GM19463 (cell line): ENCODE measurements around the gene WDR90.

ENCODE experiments used
- ATAC-seq: cut with Tn5 transposase; IDR thresholded peaks from one replicate; pipeline ENCODE4 v1.9.1; 2021; ENCODE audit warnings: mild to moderate bottlenecking, moderate library complexity; ENCODE audit not compliant: unreplicated experiment

Gene WDR90

GRCh38 chr16:648781-649589, at the start of gene WDR90:
Gene WDR90, plus strand, starts transcription at chr16:649365. Its CDS starts 52 bp downstream, at chr16:649417.
- peak; percentile 86 for ATAC-seq

- ATAC-seq = no peak
Measured at GRCh38 chr16:600781-601180, 48.4 kb upstream of the WDR90 start.

- ATAC-seq = no peak
Measured at GRCh38 chr16:603933-604332, 45.2 kb upstream of the WDR90 start.

- ATAC-seq = no peak
Measured at GRCh38 chr16:606656-607307, 42.4 kb upstream of the WDR90 start.

GRCh38 chr16:608019-608418, 41.1 kb upstream of the WDR90 start:
- ATAC-seq = no peak

GRCh38 chr16:609316-609715, 39.8 kb upstream of the WDR90 start:
- no peak for ATAC-seq

GRCh38 chr16:609984-610383, 39.2 kb upstream of the WDR90 start:
- ATAC-seq = no peak

GRCh38 chr16:610513-611381, 38.4 kb upstream of the WDR90 start:
- ATAC-seq = no peak

GRCh38 chr16:615122-615521, 34.0 kb upstream of the WDR90 start:
- no peak for ATAC-seq

- no peak for ATAC-seq
Measured at GRCh38 chr16:616733-617586, 32.2 kb upstream of the WDR90 start.

- ATAC-seq = no peak
Measured at GRCh38 chr16:617855-618254, 31.3 kb upstream of the WDR90 start.

GRCh38 chr16:619476-620100, 29.6 kb upstream of the WDR90 start:
- ATAC-seq = no peak

GRCh38 chr16:620700-621525, 28.3 kb upstream of the WDR90 start:
- no peak for ATAC-seq

GRCh38 chr16:621526-622105, 27.5 kb upstream of the WDR90 start:
- no peak for ATAC-seq

GRCh38 chr16:622920-623280, 26.3 kb upstream of the WDR90 start:
- no peak for ATAC-seq

GRCh38 chr16:624526-625070, 24.6 kb upstream of the WDR90 start:
- ATAC-seq = no peak

- ATAC-seq = no peak
Measured at GRCh38 chr16:625117-625976, 23.8 kb upstream of the WDR90 start.
